GOT3 (cell line): Measurements from ENCODE around the gene CNTROB.
A peak's percentile ranks its signal among the peaks of the same experiment; 100 is the strongest.

ENCODE experiments used
- DNase-seq: peaks from one replicate; lab custom pipeline; 2025; ENCODE audit warnings: mixed read lengths; lab: John Stamatoyannopoulos, UW

CNTROB gene

DNA sequence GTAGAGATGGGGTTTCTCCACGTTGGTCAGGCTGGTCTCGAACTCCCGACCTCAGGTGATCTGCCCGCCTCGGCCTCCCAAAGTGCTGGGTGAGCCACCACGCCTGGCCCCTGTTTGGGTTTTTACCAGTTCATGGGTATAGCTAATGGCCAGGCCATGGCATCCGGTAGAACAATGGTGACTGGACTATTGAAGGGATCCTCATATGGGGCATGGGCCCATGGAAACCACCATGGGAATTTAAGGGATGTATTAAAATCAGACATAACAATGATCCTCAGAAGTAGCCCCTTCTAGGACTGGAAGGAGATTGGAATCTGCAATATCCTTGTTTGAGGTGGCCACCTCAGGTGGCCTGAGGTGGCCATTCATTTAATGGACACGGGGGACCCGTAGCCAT is 52.9 kb downstream of the CNTROB start:
- no peak for DNase-seq

DNA sequence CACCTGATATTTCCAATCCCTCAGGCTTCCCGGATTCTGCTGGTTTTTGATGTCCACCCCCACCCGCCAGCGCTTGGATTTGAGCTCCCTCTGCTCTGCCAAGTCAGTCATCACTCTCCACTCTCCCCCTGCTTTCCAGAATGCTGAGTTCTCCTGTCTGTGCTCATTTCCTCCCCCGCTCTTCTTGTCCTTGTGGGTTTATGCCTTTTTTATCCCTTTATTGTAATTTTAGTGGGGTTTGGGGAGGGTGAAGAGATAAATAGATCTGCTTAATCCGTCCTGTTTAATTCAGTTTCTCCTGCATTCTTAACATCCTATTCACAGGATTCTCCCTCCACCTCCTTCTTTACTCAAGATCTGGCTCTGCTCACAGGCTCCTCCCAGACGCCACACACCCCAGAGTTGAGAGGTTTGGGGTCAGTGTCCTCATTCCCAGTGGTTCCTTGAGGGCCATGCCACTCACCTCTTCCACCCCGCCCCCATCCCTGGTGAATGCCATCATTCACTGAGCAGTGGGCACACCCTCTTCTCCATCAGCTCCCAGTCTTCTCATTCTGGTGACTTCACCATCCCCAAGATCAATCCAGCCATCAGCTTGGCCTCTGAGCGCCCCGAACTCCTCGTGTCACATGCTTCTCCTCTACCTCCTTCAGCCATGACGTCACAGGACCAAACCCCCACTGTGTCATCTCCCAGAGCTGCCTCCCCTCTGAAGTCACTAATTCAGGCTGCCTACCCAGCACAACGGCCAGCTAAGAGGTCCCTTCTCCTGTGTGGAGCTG is 55.3 kb downstream of the CNTROB start:
- no peak for DNase-seq

DNA sequence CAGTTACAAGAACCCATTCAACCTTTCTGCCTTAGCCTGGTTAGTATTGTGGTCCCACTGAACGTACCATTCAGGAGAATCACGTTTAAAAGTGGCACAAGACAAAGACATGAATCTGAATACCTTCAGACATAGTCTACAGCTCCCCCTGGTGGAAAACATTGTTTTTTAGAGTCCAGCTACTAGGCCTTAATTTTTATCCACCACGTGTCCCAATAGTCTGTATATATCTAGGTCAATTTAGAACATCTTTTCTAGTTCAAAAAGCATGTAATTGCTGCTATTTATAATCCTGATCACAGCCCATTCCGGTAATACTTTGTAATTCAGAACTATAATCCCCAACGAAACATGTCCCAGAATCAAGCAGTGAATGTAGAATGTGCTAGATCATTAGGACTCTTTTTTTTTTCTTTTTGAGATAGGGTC is 56.8 kb downstream of the CNTROB start:
- no peak for DNase-seq

DNA sequence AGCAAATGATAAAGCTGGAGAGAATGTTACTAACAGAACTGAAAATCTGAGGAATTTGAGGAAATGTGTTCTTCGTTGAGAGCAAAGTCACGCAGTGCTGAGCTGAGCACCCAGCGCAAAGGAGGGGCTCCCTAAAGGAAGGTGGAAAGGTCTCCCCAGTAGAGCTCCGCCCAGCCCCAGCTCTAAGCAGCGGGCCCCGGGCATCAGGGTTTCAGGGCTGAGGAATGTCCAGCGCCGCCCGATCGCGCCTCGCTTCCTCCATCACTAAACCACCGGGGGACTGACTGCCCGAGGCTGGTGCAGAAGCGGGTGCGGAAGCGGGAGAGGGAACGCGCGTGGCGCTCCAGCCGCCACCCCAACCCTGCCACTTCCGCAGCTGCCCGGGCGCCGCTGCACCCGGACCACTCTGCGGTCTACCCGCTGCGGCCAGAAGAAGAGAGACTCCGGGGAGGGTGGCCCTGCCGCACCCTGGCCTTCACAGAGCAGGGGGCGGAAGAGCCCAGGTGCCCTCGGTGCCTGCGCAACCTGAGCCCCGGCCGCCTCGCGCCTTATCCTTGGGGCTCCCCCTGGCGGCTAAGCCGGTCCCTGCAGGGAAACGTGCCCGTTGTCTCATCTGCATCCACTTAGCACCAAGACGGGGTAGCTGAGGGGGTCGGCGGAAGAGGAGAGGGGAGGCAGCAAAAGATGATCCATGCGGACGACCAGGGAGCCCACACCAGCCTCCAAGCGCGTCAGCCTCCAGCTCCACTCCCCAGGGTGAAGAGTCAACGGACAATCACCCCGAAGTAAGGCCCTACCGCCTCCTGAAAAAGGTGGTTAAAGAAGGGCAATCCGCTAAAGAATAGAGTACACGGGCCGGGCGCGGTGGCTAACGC is 58.0 kb downstream of the CNTROB start:
- DNase-seq = peak; percentile 48

DNA sequence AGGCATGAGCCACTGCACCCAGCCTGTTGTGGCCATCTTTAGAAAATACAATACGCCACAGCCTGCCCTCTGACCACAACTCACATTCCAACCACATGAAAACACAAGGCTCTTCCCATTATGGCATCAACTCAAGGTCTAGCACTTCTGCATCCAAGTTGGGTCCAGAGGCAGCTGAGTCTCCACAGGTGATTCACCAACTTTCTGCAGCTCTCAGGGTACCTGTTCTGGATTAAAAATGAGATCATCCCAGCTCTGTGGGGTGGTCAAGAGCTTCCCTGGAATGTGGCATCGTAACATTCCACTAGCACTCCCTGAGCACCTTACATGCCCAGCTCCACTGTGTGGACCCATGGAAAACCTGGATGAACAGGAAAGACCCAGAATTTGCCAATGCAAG is 60.5 kb downstream of the CNTROB start:
- no peak for DNase-seq

DNA sequence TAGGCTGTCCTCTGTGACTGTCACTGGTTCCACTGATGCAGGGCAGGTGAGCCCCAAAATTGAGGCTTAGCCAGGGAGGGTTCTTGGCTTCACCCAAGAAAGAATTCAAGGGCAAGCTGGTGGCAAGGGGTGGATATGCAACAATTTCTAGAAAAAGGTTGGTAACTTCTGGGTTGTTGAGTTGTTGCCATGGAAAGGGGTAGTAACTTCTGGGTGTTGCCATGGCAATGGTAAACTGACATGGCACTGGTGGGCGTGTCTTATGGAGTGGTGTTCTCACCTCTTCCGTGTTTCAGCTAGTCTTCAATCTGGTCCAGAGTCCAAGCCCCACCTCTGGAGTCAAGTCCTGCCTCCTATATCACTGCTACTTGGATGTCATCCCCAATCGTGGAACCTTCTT is 60.9 kb downstream of the CNTROB start:
- DNase-seq = no peak

DNA sequence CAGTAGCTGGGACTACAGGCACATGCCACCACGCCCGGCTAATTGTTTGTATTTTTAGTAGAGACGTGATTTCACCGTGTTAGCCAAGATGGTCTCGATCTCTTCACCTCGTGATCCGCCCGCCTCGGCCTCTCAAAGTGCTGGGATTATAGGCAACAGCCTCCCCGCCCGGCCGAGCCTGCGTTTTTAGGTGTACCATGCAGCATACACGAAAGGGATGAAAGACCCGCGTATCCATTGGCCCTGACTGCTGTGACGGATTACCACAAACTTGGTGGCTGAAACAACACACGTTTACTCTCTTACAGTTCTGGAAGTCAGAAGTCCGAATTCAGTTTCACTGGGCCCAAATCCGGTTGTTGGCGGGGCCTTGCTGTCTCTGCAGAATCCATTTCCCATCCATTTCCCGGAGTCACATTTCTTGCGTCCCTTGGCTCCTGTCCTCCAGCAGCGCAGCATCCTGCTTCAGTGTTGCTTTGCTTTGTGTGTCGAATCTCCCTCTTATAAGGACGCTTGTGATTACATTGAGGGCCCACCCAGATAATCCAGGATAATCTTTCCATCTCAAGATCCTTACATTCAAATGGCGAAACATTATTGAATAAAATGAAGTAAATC is 62.1 kb downstream of the CNTROB start:
- no peak for DNase-seq

DNA sequence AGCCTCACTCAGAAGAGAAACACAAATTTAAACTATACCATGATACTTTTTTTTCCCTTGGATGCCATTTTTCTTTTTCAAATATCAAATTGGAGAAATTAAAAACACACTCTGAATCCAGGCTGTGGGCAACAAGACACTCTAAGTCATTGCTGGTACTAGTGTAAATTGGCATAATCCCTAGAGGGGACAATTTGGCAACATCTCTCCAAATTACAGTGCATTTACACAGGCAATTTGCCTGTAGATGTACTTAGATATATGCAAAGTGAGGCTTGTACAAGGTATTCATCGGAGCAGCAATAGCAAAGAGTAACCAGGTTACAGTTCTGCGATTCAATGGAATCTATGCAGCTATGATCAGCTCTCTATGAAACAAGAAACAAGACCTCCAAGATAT is 63.7 kb downstream of the CNTROB start:
- DNase-seq = no peak

DNA sequence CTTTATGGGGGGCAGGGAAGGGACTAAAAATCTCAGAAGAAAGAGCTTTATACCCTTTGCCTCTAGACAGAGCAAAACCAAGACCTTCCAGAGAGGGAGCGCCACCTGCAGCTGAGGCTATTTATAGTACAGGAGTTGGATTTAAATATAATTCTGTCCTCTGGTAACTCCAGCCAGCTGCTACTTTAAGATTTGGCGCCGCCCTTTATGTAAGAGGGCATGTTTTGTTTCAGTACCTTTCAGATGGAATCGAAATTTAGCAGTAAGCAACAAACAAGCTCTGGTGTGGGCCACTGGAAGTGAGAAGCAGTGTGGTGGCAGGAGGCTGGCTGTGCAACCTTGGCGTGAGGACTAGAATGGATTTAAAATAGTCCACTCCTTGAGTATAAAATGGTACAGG is 65.2 kb downstream of the CNTROB start:
- no peak for DNase-seq
